Measurements from ENCODE around the gene PPP2R2C.

Gene PPP2R2C

DNA sequence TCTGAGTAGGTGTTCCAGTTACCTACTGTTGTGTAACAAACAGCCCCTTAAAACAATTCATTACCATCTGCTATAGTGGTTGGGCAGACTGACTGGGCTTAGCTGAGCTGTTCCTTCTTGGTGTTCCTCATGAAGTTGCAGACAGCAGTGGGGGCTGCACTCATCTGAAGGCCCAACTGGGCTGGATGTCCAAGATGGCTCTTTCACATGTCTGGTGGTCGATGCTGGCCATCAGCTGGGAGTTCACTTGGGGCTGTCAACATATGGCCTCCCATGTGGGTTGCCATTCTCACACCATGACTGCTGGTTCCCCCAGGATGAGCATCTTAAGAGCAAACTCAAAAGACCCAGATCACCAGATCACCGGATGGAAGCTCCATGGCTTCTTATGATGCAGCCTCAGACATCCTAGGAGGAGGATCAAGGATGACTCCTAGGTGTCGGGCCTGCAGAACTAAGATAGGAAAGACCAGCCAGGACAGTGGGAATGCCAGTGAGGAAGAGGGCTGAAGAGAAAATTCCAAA, 34.3 kb upstream of the PPP2R2C start:
- Histone ChIP-seq H3K27me3 (ENCODE audit: insufficient read depth, poor library complexity, severe bottlenecking) (no peaks in the 10 kb centered on the region), H3K9me3 (ENCODE audit: severe bottlenecking) (no peaks in the 10 kb centered on the region), H3K4me1 (ENCODE audit: insufficient read depth, poor library complexity, severe bottlenecking) (no peaks in the 10 kb centered on the region), H3K27ac (ENCODE audit: poor library complexity, severe bottlenecking) (no peak overlapping the region), H3K4me3 (ENCODE audit: severe bottlenecking) (no peak overlapping the region), H3K36me3 (ENCODE audit: low read depth) (no peaks in the 10 kb centered on the region)
- TF ChIP-seq, protein P1, sequence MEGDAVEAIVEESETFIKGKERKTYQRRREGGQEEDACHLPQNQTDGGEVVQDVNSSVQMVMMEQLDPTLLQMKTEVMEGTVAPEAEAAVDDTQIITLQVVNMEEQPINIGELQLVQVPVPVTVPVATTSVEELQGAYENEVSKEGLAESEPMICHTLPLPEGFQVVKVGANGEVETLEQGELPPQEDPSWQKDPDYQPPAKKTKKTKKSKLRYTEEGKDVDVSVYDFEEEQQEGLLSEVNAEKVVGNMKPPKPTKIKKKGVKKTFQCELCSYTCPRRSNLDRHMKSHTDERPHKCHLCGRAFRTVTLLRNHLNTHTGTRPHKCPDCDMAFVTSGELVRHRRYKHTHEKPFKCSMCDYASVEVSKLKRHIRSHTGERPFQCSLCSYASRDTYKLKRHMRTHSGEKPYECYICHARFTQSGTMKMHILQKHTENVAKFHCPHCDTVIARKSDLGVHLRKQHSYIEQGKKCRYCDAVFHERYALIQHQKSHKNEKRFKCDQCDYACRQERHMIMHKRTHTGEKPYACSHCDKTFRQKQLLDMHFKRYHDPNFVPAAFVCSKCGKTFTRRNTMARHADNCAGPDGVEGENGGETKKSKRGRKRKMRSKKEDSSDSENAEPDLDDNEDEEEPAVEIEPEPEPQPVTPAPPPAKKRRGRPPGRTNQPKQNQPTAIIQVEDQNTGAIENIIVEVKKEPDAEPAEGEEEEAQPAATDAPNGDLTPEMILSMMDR (IDR thresholded peaks at IDR 0.05; ENCODE audit: poor library complexity, severe bottlenecking), result no peak
- ATAC-seq (ENCODE audit: low read depth) (no peak), DNase-seq (ENCODE audit: low spot score) (no peak)

DNA sequence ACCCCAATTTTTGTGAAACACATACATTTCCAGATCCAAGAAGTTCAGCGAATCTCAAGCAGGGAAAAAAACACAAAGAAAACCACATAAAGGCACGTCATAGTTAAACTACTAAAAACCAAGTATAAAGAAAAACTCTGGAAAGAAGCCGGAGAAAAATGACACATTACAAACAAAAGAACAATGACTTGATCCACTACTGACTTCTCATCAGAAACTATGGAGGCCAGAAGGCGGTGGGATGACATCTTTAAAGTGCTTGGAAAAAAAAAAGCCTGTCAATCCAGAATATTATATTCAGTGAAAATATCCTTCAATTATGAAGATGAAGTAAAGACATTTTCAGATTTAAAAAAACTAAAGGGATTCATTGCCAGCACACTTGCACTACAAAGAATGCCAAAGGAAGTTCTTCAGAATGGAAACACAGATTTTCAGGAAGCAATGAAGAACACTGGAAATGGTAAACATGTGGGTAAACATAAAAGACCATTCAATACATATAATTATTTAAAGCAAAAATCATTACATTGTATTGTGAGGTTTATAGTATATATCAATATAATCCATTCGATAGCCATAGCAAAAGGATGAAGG, 32.6 kb upstream of the PPP2R2C start:
- no peak for DNase-seq (ENCODE audit: low spot score)
- no peak for ATAC-seq (ENCODE audit: low read depth)
- Histone ChIP-seq H3K27me3 (ENCODE audit: insufficient read depth, poor library complexity, severe bottlenecking) (no peaks in the 10 kb centered on the region), H3K4me3 (ENCODE audit: severe bottlenecking) (no peak overlapping the region), H3K27ac (ENCODE audit: poor library complexity, severe bottlenecking) (no peak overlapping the region), H3K4me1 (ENCODE audit: insufficient read depth, poor library complexity, severe bottlenecking) (no peaks in the 10 kb centered on the region), H3K36me3 (ENCODE audit: low read depth) (no peaks in the 10 kb centered on the region), H3K9me3 (ENCODE audit: severe bottlenecking) (no peaks in the 10 kb centered on the region)
- TF ChIP-seq, protein P1 (IDR thresholded peaks at IDR 0.05; ENCODE audit: poor library complexity, severe bottlenecking), result no peak

DNA sequence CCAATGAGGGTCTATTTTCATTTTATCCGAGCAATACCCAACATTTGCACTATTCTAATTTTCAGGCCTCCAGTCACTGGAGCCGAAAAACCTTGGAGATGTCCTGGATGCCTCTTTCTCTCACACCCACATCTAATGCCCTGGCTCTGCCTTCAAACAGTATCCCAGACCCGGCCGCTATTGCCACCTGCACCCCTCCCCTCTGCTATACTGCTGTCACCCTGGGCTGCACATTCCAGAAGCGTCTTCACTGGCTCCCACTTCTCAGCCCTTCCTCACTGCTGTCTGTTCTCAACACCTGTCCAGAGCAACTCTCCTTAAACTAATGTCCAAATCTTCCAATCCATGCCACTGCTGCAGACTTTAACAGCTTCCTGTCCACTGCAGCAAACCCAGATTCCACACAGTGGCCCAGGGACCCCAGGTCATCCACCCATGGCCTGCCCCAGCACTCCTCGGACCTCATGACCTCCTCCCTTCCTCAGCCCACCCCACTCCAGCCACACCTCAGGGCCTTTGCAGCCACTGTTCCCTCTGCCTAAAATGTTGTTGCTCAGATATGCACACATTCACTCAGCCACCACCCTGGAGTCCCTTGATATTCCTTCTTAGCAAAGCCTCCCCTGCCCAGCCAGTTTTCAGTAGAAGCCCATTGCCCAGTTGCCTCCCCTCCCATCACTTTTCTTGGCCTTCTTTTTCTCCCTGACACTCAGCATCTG, 30.5 kb upstream of the PPP2R2C start:
- no peaks in the 10 kb centered on the region for H3K27me3 ChIP-seq (ENCODE audit: insufficient read depth, poor library complexity, severe bottlenecking)
- DNase-seq (ENCODE audit: low spot score), result no peak
- no peak overlapping the region for H3K4me3 ChIP-seq (ENCODE audit: severe bottlenecking)
- no peaks in the 10 kb centered on the region for H3K4me1 ChIP-seq (ENCODE audit: insufficient read depth, poor library complexity, severe bottlenecking)
- no peak for ATAC-seq (ENCODE audit: low read depth)
- no peak overlapping the region for H3K27ac ChIP-seq (ENCODE audit: poor library complexity, severe bottlenecking)
- no peaks in the 10 kb centered on the region for H3K9me3 ChIP-seq (ENCODE audit: severe bottlenecking)
- no peaks in the 10 kb centered on the region for H3K36me3 ChIP-seq (ENCODE audit: low read depth)
- TF ChIP-seq, protein P1 (IDR thresholded peaks at IDR 0.05; ENCODE audit: poor library complexity, severe bottlenecking), result no peak

DNA sequence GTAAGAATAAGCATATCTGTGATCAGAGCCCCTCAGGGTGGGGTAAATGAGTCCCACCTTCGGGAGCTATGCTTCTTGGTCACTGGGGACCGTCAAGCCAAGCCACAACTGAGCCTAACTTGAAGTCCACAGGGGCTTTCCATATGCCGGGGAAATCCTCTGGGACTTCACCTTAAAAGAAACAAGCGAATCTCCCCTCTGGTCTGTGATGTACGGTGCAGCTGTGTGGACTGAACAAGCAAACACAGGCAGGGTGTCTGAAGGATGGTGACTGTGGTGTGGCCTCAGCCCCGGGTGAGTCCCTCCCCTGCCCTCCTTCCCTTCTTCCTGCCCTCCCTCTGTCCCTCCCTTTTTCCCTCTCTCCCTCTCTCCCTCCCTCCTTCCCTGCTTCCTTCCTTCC, 29.7 kb upstream of the PPP2R2C start:
- ATAC-seq (ENCODE audit: low read depth) (no peak), DNase-seq (ENCODE audit: low spot score) (no peak)
- TF ChIP-seq, protein P1 (IDR thresholded peaks at IDR 0.05; ENCODE audit: poor library complexity, severe bottlenecking), result no peak
- no peak overlapping the region for H3K4me3 ChIP-seq (ENCODE audit: severe bottlenecking)
- H3K9me3 ChIP-seq (ENCODE audit: severe bottlenecking), result no peaks in the 10 kb centered on the region
- H3K36me3 ChIP-seq (ENCODE audit: low read depth), result no peaks in the 10 kb centered on the region
- H3K27me3 ChIP-seq (ENCODE audit: insufficient read depth, poor library complexity, severe bottlenecking), result no peaks in the 10 kb centered on the region
- H3K4me1 ChIP-seq (ENCODE audit: insufficient read depth, poor library complexity, severe bottlenecking), result no peaks in the 10 kb centered on the region
- H3K27ac ChIP-seq (ENCODE audit: poor library complexity, severe bottlenecking), result no peak overlapping the region

DNA sequence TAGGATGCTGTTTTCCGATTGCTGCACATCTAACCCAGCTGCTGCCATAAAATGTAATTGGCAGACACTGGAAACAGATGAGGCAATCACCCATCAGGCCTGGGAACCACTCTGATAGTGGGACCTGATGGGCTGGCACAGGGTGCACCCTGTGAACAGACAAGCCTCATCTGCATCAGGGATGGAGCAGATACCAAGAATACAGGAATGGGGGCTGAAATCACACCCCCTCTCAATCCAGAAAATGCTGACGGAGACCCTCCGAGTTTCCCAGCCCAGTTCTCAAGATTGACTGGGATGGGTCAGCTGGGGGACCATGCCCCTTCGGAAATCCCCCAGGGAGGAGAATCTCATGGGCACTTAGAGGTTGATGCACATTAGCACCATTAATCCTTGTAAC, 28.8 kb upstream of the PPP2R2C start:
- ATAC-seq (ENCODE audit: low read depth) (no peak), DNase-seq (ENCODE audit: low spot score) (no peak)
- Histone ChIP-seq H3K4me1 (ENCODE audit: insufficient read depth, poor library complexity, severe bottlenecking) (no peaks in the 10 kb centered on the region), H3K36me3 (ENCODE audit: low read depth) (no peaks in the 10 kb centered on the region), H3K27me3 (ENCODE audit: insufficient read depth, poor library complexity, severe bottlenecking) (no peaks in the 10 kb centered on the region), H3K9me3 (ENCODE audit: severe bottlenecking) (no peaks in the 10 kb centered on the region), H3K4me3 (ENCODE audit: severe bottlenecking) (no peak overlapping the region), H3K27ac (ENCODE audit: poor library complexity, severe bottlenecking) (no peak overlapping the region)
- TF ChIP-seq, protein P1 (IDR thresholded peaks at IDR 0.05; ENCODE audit: poor library complexity, severe bottlenecking), result no peak
